WERI-Rb-1 (cell line): ENCODE results near the gene IRF2.

Experiments
- DNase-seq: peaks from one replicate; pipeline ENCODE4 v3.0.0-alpha.2; 2020
- H3K27ac ChIP-seq: fragments of 250-450 bp; sonication (Bioruptor Pico); 2 replicates; pipeline ENCODE4 v1.5.1; 2020; ENCODE audit warnings: mild to moderate bottlenecking, moderate library complexity
- H3K27me3 ChIP-seq: fragments of 250-450 bp; sonication (Bioruptor Pico); 2 replicates; pipeline ENCODE4 v1.5.1; 2021; ENCODE audit warnings: mild to moderate bottlenecking, low read depth, moderate library complexity; ENCODE audit not compliant: insufficient read depth, severe bottlenecking
- H3K36me3 ChIP-seq: fragments of 250-450 bp; sonication (Bioruptor Pico); 2 replicates; pipeline ENCODE4 v1.5.1; 2020; ENCODE audit warnings: mild to moderate bottlenecking, moderate library complexity
- H3K4me3 ChIP-seq: 2 replicates; pipeline ENCODE4 v1.5.1; 2011; ENCODE audit warnings: low read depth, mild to moderate bottlenecking, control low read depth, low read length
- H3K9me3 ChIP-seq: fragments of 250-450 bp; sonication (Bioruptor Pico); 2 replicates; pipeline ENCODE4 v1.5.1; 2021; ENCODE audit warnings: mild to moderate bottlenecking, moderate library complexity; ENCODE audit not compliant: severe bottlenecking
- CTCF ChIP-seq: IDR thresholded peaks from 2 replicates; pipeline ENCODE4 v1.5.1; 2011; ENCODE audit warnings: low read depth, mild to moderate bottlenecking, control low read depth, inconsistent platforms, low read length

Gene IRF2

GRCh38 chr4:184421533-184422155, 52.7 kb downstream of the IRF2 start:
- no peak for DNase-seq
- H3K36me3 ChIP-seq = peaks cover 32% of the 10 kb centered on the region
- no peak overlapping the region for H3K27ac ChIP-seq
- H3K4me3 ChIP-seq = no peak overlapping the region
- no peak for TF ChIP-seq CTCF
- peaks cover 5% of the 10 kb centered on the region for H3K9me3 ChIP-seq
- H3K27me3 ChIP-seq = no peaks in the 10 kb centered on the region

- no peak overlapping the region for H3K27ac ChIP-seq
- peaks cover 5% of the 10 kb centered on the region for H3K9me3 ChIP-seq
- no peak overlapping the region for H3K4me3 ChIP-seq
- no peaks in the 10 kb centered on the region for H3K27me3 ChIP-seq
- DNase-seq = no peak
- peaks cover 32% of the 10 kb centered on the region for H3K36me3 ChIP-seq
- no peak for TF ChIP-seq CTCF
These were observed 53.4 kb downstream of the IRF2 start for GRCh38 chr4:184420881-184421416.

- DNase-seq = no peak
- H3K27me3 ChIP-seq = no peaks in the 10 kb centered on the region
- no peak for TF ChIP-seq CTCF
- H3K27ac ChIP-seq = no peak overlapping the region
- H3K36me3 ChIP-seq = peaks cover 32% of the 10 kb centered on the region
- no peak overlapping the region for H3K4me3 ChIP-seq
- H3K9me3 ChIP-seq = peaks cover 5% of the 10 kb centered on the region
These were observed 53.9 kb downstream of the IRF2 start for GRCh38 chr4:184420402-184420801.

- no peak overlapping the region for H3K4me3 ChIP-seq
- H3K9me3 ChIP-seq = peaks cover 5% of the 10 kb centered on the region
- peaks cover 28% of the 10 kb centered on the region for H3K36me3 ChIP-seq
- H3K27me3 ChIP-seq = no peaks in the 10 kb centered on the region
- no peak for DNase-seq
- H3K27ac ChIP-seq = no peak overlapping the region
- TF ChIP-seq CTCF = no peak
These were observed 54.4 kb downstream of the IRF2 start for GRCh38 chr4:184419976-184420375.

- Histone ChIP-seq H3K4me3 (no peak overlapping the region), H3K27me3 (no peaks in the 10 kb centered on the region), H3K9me3 (peaks cover 5% of the 10 kb centered on the region), H3K36me3 (peaks cover 20% of the 10 kb centered on the region), H3K27ac (no peak overlapping the region)
- DNase-seq = no peak
- no peak for TF ChIP-seq CTCF
These were observed 56.4 kb downstream of the IRF2 start for GRCh38 chr4:184417802-184418511.
